HS-5 (cell line): ENCODE results near the gene NEU4.
"Not testable (repeated sequence)": the region's sequence is repeated elsewhere in the genome, so short reads cannot be mapped to it uniquely, and the experiment has no call there.

Source experiments
- DNase-seq: peaks from one replicate; pipeline ENCODE4 v3.0.0-alpha.2; 2012; ENCODE audit warnings: low read depth

NEU4 gene

DNA sequence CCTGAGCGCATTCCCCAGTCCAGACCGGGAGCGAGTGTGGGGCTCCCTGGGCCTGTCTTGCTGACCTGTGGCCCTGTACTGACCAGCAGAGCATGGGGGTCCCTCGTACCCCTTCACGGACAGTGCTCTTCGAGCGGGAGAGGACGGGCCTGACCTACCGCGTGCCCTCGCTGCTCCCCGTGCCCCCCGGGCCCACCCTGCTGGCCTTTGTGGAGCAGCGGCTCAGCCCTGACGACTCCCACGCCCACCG lies 5.3 kb downstream of the NEU4 start:
- no peak for DNase-seq

DNA sequence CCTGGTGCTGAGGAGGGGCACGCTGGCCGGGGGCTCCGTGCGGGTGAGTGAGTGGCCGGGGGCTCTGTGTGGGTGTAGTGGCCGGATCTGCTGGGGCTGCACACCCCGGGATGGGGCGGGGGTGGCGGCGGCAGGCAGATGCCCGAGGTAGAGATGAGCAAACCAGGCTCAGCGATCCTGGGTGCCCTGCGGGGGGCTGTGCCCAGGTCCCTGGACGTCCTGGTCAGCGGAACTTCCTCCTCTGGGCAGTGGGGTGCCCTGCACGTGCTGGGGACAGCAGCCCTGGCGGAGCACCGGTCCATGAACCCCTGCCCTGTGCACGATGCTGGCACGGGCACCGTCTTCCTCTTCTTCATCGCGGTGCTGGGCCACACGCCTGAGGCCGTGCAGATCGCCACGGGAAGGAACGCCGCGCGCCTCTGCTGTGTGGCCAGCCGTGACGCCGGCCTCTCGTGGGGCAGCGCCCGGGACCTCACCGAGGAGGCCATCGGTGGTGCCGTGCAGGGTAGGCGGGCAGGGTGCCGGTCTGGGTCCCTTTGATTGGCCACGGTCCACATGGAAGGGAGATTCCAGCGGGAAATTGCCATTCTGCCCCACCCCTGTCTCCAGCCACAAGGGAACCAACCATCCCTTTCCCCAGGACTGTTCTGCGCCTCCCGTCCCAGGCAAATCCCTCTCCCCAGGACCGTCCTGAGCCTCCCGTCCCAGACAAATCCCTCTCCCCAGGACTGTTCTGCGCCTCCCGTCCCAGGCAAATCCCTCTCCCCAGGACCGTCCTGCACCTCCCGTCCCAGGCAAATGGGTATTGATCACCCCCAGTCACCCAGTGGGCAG lies 5.9 kb downstream of the NEU4 start:
- DNase-seq, result no peak

GRCh38 chr2:241815477-241816430 lies 6.8 kb downstream of the NEU4 start:
- DNase-seq, result no peak

DNA sequence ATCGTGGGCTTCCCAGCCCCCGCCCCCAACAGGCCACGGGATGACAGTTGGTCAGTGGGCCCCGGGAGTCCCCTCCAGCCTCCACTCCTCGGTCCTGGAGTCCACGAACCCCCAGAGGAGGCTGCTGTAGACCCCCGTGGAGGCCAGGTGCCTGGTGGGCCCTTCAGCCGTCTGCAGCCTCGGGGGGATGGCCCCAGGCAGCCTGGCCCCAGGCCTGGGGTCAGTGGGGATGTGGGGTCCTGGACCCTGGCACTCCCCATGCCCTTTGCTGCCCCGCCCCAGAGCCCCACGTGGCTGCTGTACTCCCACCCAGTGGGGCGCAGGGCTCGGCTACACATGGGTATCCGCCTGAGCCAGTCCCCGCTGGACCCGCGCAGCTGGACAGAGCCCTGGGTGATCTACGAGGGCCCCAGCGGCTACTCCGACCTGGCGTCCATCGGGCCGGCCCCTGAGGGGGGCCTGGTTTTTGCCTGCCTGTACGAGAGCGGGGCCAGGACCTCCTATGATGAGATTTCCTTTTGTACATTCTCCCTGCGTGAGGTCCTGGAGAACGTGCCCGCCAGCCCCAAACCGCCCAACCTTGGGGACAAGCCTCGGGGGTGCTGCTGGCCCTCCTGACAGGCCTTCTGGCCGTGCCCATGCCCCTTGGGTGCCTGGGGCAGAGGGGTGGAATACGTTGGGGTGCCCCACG lies 7.6 kb downstream of the NEU4 start:
- DNase-seq, result no peak

DNA sequence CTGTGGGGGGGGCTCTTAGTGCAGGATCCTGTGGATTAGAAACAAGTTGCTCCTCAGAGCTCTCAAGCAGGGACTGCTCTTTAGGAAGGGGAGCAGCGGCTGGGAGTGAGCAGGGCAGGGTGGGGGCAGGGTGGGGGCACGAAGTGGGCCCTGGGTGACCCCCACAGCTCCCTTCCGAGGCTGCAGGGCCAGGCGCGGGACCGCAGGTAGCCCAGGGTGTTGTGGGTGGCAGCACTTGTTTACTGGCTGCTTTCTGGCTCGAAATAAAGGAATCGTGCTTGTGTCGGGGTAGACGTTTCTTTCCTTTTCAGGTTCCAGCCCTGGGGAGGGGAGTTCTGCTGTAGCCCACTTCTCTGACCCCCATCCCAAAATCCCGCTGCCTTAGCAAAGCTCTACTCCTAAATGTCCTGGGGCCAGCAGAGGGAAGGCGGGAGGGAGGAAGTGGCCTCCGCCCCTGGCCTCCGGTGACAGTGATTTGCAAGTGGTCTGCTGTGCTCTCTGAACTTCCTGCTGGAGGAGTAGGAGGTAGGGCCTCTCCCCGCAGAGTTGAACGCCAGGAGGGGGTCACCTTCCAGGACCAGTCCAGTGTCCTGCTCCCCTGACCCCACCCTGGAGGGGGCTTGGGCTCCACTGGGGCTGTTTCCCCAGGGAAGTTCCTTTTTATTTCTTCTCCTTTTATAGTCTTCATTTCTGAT lies 8.3 kb downstream of the NEU4 start:
- DNase-seq, result no peak

GRCh38 chr2:241817821-241818215 lies 8.8 kb downstream of the NEU4 start:
- DNase-seq, result not testable (repeated sequence)

- DNase-seq, result no peak
Measured at GRCh38 chr2:241818229-241818942, 9.4 kb downstream of the NEU4 start.

DNA sequence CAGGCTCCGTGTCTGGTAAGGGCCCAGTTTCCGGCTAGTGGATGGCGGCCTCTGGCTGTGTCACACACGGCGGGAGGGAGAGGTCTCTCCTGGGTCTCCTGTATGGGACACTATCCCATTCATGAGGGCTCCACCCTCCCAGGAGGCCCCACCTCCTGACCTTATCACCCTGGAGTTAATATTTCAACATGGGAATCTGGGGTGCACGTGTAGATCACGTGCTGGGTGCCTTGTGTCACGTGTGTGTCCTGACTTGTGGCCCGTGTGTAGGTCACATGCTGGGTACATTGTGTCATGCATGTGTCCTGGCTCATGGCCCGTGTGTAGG lies 9.9 kb downstream of the NEU4 start:
- DNase-seq, result no peak

- not testable (repeated sequence) for DNase-seq
Measured at GRCh38 chr2:241819947-241820624, 11.1 kb downstream of the NEU4 start.

DNA sequence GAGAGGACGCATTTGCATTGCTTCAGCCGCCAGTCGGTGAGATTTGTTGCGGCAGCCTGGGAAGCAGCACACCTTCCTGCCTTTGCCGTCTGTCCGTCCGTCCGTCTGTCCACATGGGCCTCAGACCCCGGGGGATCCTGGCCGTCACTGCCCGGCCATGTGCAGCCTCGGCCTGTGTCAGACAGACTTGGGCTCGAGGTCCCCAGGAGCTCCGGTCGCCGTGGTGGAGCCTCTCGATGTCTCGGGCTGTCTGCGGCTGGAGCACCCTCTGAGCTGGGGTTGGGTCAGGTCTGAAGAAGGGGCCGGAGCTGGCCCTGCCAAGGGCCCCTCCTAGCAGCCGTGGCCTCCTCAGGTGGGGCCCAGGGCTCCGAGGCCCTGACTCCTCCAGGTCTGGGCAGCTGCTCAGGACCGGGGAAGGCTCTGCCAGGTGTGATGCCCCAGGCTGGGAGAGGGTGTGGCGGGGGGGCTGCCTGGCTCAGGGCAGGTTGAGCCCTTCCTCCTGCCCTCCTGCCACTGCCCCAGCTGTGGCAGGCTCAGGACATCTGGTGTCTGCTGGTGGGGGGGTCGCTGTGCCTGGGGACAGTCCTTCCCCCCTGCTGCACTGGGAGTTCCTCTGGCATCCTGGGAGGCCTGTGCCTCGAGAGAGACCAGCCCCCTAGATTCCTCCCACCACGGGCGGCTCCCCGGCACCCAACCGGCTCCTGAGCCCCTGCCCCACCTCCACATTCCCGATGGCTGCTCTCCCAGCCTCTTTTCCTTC lies 11.8 kb downstream of the NEU4 start:
- DNase-seq, result no peak

DNA sequence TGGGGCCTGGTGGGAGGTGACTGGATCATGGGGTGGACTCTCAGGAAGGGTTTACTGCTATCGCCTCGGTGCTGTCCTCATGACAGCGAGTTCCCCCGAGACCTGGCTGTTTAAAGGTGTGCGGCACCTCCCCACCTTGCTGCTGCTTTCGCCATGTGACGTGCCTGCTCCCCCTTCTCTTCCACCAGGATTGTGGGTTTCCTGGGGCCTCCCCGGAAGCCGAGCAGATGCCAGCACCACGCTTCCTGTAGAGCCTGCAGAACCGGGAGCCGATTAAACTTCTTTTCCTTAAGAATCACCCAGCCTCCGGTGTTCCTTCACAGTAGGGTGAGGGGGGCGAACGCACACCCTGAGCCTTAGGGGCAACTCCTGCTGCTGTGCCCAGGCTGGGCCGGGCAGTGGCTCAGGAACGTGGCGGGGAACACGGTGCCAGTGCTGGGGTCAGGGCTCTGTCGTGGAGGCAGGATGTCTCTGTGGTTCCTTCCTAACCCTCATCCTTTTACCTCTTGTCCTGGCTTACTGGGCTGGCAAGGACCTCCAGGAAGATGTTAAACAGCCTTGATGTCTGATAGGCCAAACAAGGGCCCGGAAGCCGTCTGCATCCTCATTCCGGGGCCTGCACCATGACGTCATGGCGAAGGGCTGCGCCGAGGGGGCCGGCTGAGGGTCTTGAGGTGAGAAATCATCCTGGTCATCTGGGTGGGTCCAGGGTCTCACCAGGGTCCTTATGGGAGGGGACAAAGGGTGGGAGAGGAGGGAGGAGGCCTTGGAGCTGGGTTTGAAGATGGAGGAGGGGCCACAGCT lies 12.7 kb downstream of the NEU4 start:
- DNase-seq, result no peak

- DNase-seq, result no peak
Measured at GRCh38 chr2:241822264-241822623, 13.3 kb downstream of the NEU4 start.

- not testable (repeated sequence) for DNase-seq
Measured at GRCh38 chr2:241823531-241824437, 14.8 kb downstream of the NEU4 start.

DNA sequence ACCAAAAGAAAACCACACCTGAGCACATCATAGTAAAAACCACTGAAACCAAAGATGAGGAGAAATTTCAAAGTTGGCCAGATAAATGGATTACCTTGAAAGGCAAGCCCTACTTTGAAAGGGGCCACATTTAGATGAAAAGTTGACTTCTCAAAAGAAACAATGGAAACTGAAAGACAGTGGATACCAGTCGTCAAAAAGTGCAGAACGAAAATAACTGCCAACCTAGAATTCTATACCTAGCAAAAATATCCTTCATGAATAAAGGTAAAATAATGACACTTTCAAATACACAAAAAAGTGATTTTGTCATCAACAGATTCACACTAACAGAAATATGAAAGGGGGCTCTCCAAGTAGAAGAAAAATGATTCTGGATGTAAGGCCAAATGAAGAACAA lies 18.4 kb downstream of the NEU4 start:
- no peak for DNase-seq

GRCh38 chr2:241833101-241833663 lies 24.2 kb downstream of the NEU4 start:
- peak; percentile 4 for DNase-seq

GRCh38 chr2:241833756-241834526 lies 24.9 kb downstream of the NEU4 start:
- DNase-seq, result not testable (repeated sequence)

- DNase-seq, result no peak
Measured at GRCh38 chr2:241834527-241835210, 25.7 kb downstream of the NEU4 start.
